Heart left ventricle (tissue), 16 donors: ENCODE measurements around the gene ABCC8. TPM values are rescaled to one million over a fixed set of nuclear protein-coding genes. Genes with fewer than 3 reads are reported as not detected.

Experiments
- ATAC-seq, 4 donors: fragments of 200-7000 bp; cut with Tn5 transposase; one replicate each; pipeline ENCODE4 v1.9.1; 2020 to 2022; ENCODE audit warnings: moderate library complexity in 4 of 4, mild to moderate bottlenecking in 3 of 4, moderate number of reproducible peaks in 1 of 4
- DNase-seq, 5 donors: peaks; one replicate each; pipeline ENCODE4 v3.0.0-alpha.2; 2020
- H3K27ac ChIP-seq, 12 donors: fragments of 200-600 bp; sonication (generic) in 4 of 12; one replicate each; pipeline versions ENCODE4 v1.5.0 to v1.8.0; 2016 to 2022; ENCODE audit warnings: mild to moderate bottlenecking in 2 of 12
- H3K27me3 ChIP-seq, 9 donors: fragments of 200-600 bp; sonication (generic) in 2 of 9; one replicate each; pipeline versions ENCODE4 v1.5.1 to v1.8.0; 2016 to 2022; ENCODE audit warnings: mild to moderate bottlenecking in 3 of 9
- H3K36me3 ChIP-seq, 9 donors: fragments of 200-600 bp; sonication (generic) in 2 of 9; one replicate each; pipeline versions ENCODE4 v1.5.0 to v1.8.0; 2018 to 2022; ENCODE audit warnings: mild to moderate bottlenecking in 2 of 9
- H3K4me1 ChIP-seq, 12 donors: fragments of 200-600 bp; sonication (generic) in 4 of 12; one replicate each; pipeline versions ENCODE4 v1.5.0 to v1.8.0; 2016 to 2022; ENCODE audit warnings: mild to moderate bottlenecking in 3 of 12
- H3K4me3 ChIP-seq, 12 donors: fragments of 200-600 bp; sonication (generic) in 4 of 12; one replicate each; pipeline versions ENCODE4 v1.5.0 to v1.8.0; 2017 to 2022; ENCODE audit warnings: mild to moderate bottlenecking in 9 of 12, moderate library complexity in 4 of 12
- H3K9me3 ChIP-seq, 12 donors: fragments of 200-600 bp; sonication (generic) in 4 of 12; one replicate each; pipeline versions ENCODE4 v1.5.0 to v1.8.0; 2016 to 2022; ENCODE audit warnings: mild to moderate bottlenecking in 1 of 12
- CTCF ChIP-seq, 12 donors: fragments of 200-600 bp; sonication (generic) in 4 of 12; IDR thresholded peaks; one replicate each; pipeline versions ENCODE4 v1.5.0 to v1.8.0; 2018 to 2022; ENCODE audit warnings: antibody characterized with exemption in 12 of 12, mild to moderate bottlenecking in 5 of 12
- POLR2A ChIP-seq, 2 donors: fragments of 450-650 bp; IDR thresholded peaks; one replicate each; pipeline ENCODE4 v1.6.1; 2017; ENCODE audit warnings: antibody characterized with exemption in 2 of 2, mild to moderate bottlenecking in 2 of 2, moderate library complexity in 2 of 2
- WGBS, 4 donors: extraction: QIAGEN DNeasy Blood & Tissue Kit in 2 of 4; methylation state at CpG; one replicate each; pipeline versions ENCODE4 v1.1.5 to v1.1.7; 2013 to 2018; 5-methylcytosine and 5-hydroxymethylcytosine counted together
- intact Hi-C, 10 donors: fragments of 100-400 bp; cut with DNase I; formaldehyde crosslinking; loops; one replicate each; pipeline versions ENCODE4 v1.11.1 to v1.14.2; 2022
- polyA plus RNA-seq, 2 donors: library from polyadenylated mRNA; stranded (reverse); fragments of 200-250 nt; gene quantifications; one replicate each; pipeline ENCODE4 v1.2.3, GENCODE V29; 2013
- total RNA-seq, 9 donors: library from RNA; depleted of rRNA in 2 of 9; stranded (reverse); fragments of >200 nt in 2 of 9; fragmentation: NEBNext Ultra II Directional in 3 of 9; extraction: Animal tissue kit (Norgen Biotek cat#: 25700) in 3 of 9; gene quantifications; one replicate each; pipeline versions ENCODE4 v1.1.0 to v1.2.4, GENCODE V29; 2016 to 2023
- donor health status: ischemic (EF 13 %, LVEDD 7.1; RV severe dilation, severe dysfunction).
- donor health status: healthy with polysubstance abuse.
- donor health status: DM: no; HTN: yes; CAD: no.
- donor health status: DM: no; HTN: no; CAD: no.
- donor health status: ischemic (EF 25% LVEDD 6.9; RV normal size, moderate dysfunction).
- donor health status: ischemic (EF 25% LVEDD 5.7; RV mildly dilated, moderate dysfunction).
- donor health status: healthy.
- donor health status: DM: yes; HTN: yes; CAD: no.
- donor health status: ischemic (EF 35%, LVEDD 5.7; RV mildly dilated, moderate dysfunction).
- donor health status: nonischemic (EF 11% LVEDD 7.7; RV severe dilation, severe dysfunction).
- donor health status: DM: yes; HTN: yes; CAD: no.
- donor health status: PGD.
- donor health status: ischemic (EF 29% LVEDD 5.4; RV normal size, mild dysfunction).
- donor health status: nonischemic (EF 23%, LVEDD 6.1; RV moderate dilation, normal function).

The ABCC8 gene
- total and polyA plus RNA-seq, 11 donors, result 0.69 to 9.6 (median 3.6) TPM

- intact Hi-C loops, result no loop called here
- peaks cover 0 to 38% (median 14%) of the 10 kb centered on the region in 9 donors for H3K27me3 ChIP-seq
- TF ChIP-seq POLR2A (IDR thresholded peaks at IDR 0.05) (no peak), CTCF (IDR thresholded peaks at IDR 0.05) (no peak)
- DNase-seq (no peak), ATAC-seq (no peak)
- H3K4me1 ChIP-seq, result peaks cover 0 to 9% (median 0%) of the 10 kb centered on the region in 12 donors
- H3K9me3 ChIP-seq, result no peaks in the 10 kb centered on the region
- WGBS, 4 donors, result 53 to 59% (median 55%) methylated on average over 3 of the region's 3 CpGs
- H3K4me3 ChIP-seq, result no peak overlapping the region
- no peak overlapping the region for H3K27ac ChIP-seq
- H3K36me3 ChIP-seq, result peaks cover 0 to 4% (median 0%) of the 10 kb centered on the region in 9 donors
Measured at GRCh38 chr11:17472467-17472866, 4.2 kb downstream of the ABCC8 start.

- TF ChIP-seq CTCF (IDR thresholded peaks at IDR 0.05) (no peak), POLR2A (IDR thresholded peaks at IDR 0.05) (no peak)
- WGBS, 4 donors, result 77 to 89% (median 83%) methylated on average over 3 of the region's 3 CpGs
- ATAC-seq (peak in 1 of 4 donors; percentile 39), DNase-seq (no peak)
- intact Hi-C loops, result no loop called here
- H3K4me1 ChIP-seq, result peaks cover 0 to 9% (median 0%) of the 10 kb centered on the region in 12 donors
- H3K4me3 ChIP-seq, result no peak overlapping the region
- no peaks in the 10 kb centered on the region for H3K9me3 ChIP-seq
- H3K36me3 ChIP-seq, result peaks cover 0 to 4% (median 0%) of the 10 kb centered on the region in 9 donors
- H3K27me3 ChIP-seq, result peaks cover 0 to 36% (median 13%) of the 10 kb centered on the region in 9 donors
- no peak overlapping the region for H3K27ac ChIP-seq
Measured at GRCh38 chr11:17471501-17471900, 5.1 kb downstream of the ABCC8 start.

GRCh38 chr11:17469998-17470397, 6.6 kb downstream of the ABCC8 start:
- ATAC-seq, result no peak
- intact Hi-C loops, result no loop called here

GRCh38 chr11:17468122-17468521, 8.5 kb downstream of the ABCC8 start:
- ATAC-seq (peak in 3 of 4 donors; percentile 14 to 84 (median 76)), DNase-seq (no peak)
- 88 to 91% (median 90%) methylated on average over 4 of the region's 4 CpGs for whole genome bisulfite sequencing, 4 donors
- Histone ChIP-seq H3K27me3 (peaks cover 0 to 4% (median 0%) of the 10 kb centered on the region in 9 donors), H3K4me1 (no peaks in the 10 kb centered on the region), H3K4me3 (no peak overlapping the region), H3K9me3 (no peaks in the 10 kb centered on the region), H3K36me3 (peaks cover 0 to 4% (median 0%) of the 10 kb centered on the region in 9 donors), H3K27ac (no peak overlapping the region)
- intact Hi-C loops, result no loop called here
- TF ChIP-seq POLR2A (IDR thresholded peaks at IDR 0.05) (no peak), CTCF (IDR thresholded peaks at IDR 0.05) (no peak)

More at GRCh38 chr11:17469998-17470397, 6.6 kb downstream of the ABCC8 start:
- no peaks in the 10 kb centered on the region for H3K4me1 ChIP-seq
- no peak for TF ChIP-seq POLR2A (IDR thresholded peaks at IDR 0.05)
- H3K27ac ChIP-seq, result no peak overlapping the region
- H3K27me3 ChIP-seq, result peaks cover 0 to 21% (median 4%) of the 10 kb centered on the region in 9 donors
- DNase-seq, result no peak
- H3K4me3 ChIP-seq, result no peak overlapping the region
- no peaks in the 10 kb centered on the region for H3K9me3 ChIP-seq
- peaks cover 0 to 4% (median 0%) of the 10 kb centered on the region in 9 donors for H3K36me3 ChIP-seq
- 93 to 95% (median 94%) methylated on average over 6 of the region's 6 CpGs for WGBS, 4 donors
